Activated T-cell treated with anti-CD3 and anti-CD28 coated beads, Interleukin-2, amount 50 U/mL, for 24 hours (primary cell): ENCODE data around the gene ZNF660.
A peak's percentile ranks its signal among the peaks of the same experiment; 100 is the strongest.
"Not testable (repeated sequence)": the region's sequence is repeated elsewhere in the genome, so short reads cannot be mapped to it uniquely, and the experiment has no call there.

Experiments
- DNase-seq: peaks from one replicate; pipeline ENCODE4 v3.0.0-alpha.2; 2020
- H3K27ac Mint-ChIP-seq: 2 replicates; pipeline ENCODE4 v1.8.0; 2020; ENCODE audit warnings: mild to moderate bottlenecking, mixed read lengths
- H3K27me3 Mint-ChIP-seq: 2 replicates; pipeline ENCODE4 v1.8.0; 2020; ENCODE audit warnings: mixed read lengths
- H3K36me3 Mint-ChIP-seq: 2 replicates; pipeline ENCODE4 v1.8.0; 2020; ENCODE audit warnings: low read depth, mixed read lengths
- H3K4me1 Mint-ChIP-seq: 2 replicates; pipeline ENCODE4 v1.8.0; 2020; ENCODE audit warnings: low read depth, mixed read lengths
- H3K4me3 Mint-ChIP-seq: 2 replicates; pipeline ENCODE4 v1.8.0; 2020; ENCODE audit warnings: mild to moderate bottlenecking, moderate library complexity, mixed read lengths
- H3K9me3 Mint-ChIP-seq: 2 replicates; pipeline ENCODE4 v1.8.0; 2020; ENCODE audit warnings: mixed read lengths

The ZNF660 gene

GRCh38 chr3:44584646-44585501, at the start of gene ZNF660:
Gene ZNF660 (plus strand): TSS chr3:44584964. CDS start chr3:44594194, 9,230 bp downstream.
- peaks cover 14% of the 10 kb centered on the region for H3K36me3 Mint-ChIP-seq
- H3K4me1 Mint-ChIP-seq, result peaks cover 11% of the 10 kb centered on the region
- H3K4me3 Mint-ChIP-seq, result peak within 1 kb of the TSS; percentile 59
- peaks cover 64% of the 10 kb centered on the region for H3K27me3 Mint-ChIP-seq
- H3K9me3 Mint-ChIP-seq, result peaks cover 24% of the 10 kb centered on the region
- peak within 1 kb of the TSS; percentile 7 for H3K27ac Mint-ChIP-seq
- peak; percentile 29 for DNase-seq

DNA sequence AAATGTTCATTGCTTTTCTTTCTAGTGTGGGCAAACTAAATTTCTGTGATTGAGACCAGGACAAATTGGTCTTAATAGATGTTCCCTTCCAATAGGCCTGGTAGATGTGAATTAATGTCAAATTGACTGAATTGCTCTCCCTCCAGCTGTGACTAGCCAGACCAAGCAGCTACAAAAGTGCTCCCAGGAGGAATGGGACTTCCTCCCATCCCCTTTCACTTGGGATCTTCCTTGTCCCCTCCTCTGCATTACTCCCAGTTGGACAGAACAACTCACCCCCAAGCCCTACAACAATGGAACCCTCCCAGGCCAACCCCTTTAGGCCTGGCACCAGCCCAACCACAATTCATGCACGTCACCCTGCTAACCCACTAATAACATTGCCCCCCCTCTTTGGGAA, 49.4 kb upstream of the ZNF660 start:
- peaks cover 1% of the 10 kb centered on the region for H3K4me1 Mint-ChIP-seq
- no peaks in the 10 kb centered on the region for H3K36me3 Mint-ChIP-seq
- no peak overlapping the region for H3K4me3 Mint-ChIP-seq
- no peak overlapping the region for H3K27ac Mint-ChIP-seq
- peaks cover 51% of the 10 kb centered on the region for H3K27me3 Mint-ChIP-seq
- H3K9me3 Mint-ChIP-seq, result no peaks in the 10 kb centered on the region
- DNase-seq, result no peak

GRCh38 chr3:44544811-44545210, 40.0 kb upstream of the ZNF660 start:
- H3K27me3 Mint-ChIP-seq, result peaks cover 14% of the 10 kb centered on the region
- not testable (repeated sequence) for DNase-seq, H3K27ac Mint-ChIP-seq, H3K4me1 Mint-ChIP-seq, H3K36me3 Mint-ChIP-seq, H3K9me3 Mint-ChIP-seq, H3K4me3 Mint-ChIP-seq

GRCh38 chr3:44554626-44555592, 29.9 kb upstream of the ZNF660 start, which contains the start of gene ZKSCAN7:
Gene ZKSCAN7 (plus strand): TSS chr3:44555193. CDS start chr3:44557048, 1,855 bp downstream.
- peak within 1 kb of the TSS; percentile 87 for H3K4me3 Mint-ChIP-seq
- H3K27ac Mint-ChIP-seq, result peak within 1 kb of the TSS; percentile 91
- H3K36me3 Mint-ChIP-seq, result peaks cover 50% of the 10 kb centered on the region
- DNase-seq, result peak; percentile 80
- H3K9me3 Mint-ChIP-seq, result peaks cover 4% of the 10 kb centered on the region
- H3K27me3 Mint-ChIP-seq, result peaks cover 10% of the 10 kb centered on the region
- peaks cover 19% of the 10 kb centered on the region for H3K4me1 Mint-ChIP-seq

GRCh38 chr3:44555723-44556122, 29.0 kb upstream of the ZNF660 start:
- H3K27me3 Mint-ChIP-seq, result peaks cover 5% of the 10 kb centered on the region
- H3K27ac Mint-ChIP-seq, result peak overlapping the region; percentile 91
- peaks cover 57% of the 10 kb centered on the region for H3K36me3 Mint-ChIP-seq
- no peak for DNase-seq
- peaks cover 4% of the 10 kb centered on the region for H3K9me3 Mint-ChIP-seq
- peak overlapping the region; percentile 87 for H3K4me3 Mint-ChIP-seq
- H3K4me1 Mint-ChIP-seq, result peaks cover 19% of the 10 kb centered on the region

DNA sequence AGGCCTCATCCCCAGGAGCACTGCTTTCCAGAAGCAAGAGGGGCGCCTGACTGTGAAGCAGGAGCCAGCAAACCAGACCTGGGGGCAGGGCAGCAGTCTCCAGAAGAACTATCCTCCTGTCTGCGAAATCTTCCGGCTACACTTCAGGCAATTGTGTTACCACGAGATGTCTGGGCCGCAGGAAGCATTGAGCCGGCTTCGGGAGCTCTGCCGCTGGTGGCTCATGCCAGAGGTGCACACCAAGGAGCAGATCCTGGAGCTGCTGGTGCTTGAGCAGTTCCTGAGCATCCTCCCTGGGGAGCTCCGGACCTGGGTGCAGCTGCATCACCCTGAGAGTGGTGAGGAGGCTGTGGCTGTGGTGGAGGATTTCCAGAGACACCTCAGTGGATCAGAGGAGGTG, 27.7 kb upstream of the ZNF660 start:
- H3K9me3 Mint-ChIP-seq, result peaks cover 11% of the 10 kb centered on the region
- H3K4me3 Mint-ChIP-seq, result no peak overlapping the region
- peaks cover 70% of the 10 kb centered on the region for H3K36me3 Mint-ChIP-seq

DNA sequence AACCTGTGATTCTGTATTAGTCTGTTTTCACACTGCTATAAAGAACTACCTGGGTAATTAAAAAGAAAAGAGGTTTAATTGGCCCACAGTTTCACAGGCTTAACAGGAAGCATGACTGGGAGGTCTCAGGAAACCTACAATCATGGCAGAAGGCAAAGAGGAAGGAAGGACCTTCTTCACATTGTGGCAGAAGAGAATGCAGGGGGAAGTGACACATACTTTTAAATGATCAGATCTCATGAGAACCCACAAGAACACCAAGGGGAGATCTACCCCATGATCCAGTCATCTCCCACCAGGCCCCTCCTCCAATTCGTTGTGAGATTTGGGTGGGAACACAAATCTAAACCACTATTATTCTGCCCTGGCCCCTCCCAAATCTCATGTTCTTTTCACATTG, 23.7 kb upstream of the ZNF660 start:
- peaks cover 13% of the 10 kb centered on the region for H3K9me3 Mint-ChIP-seq
- no peak overlapping the region for H3K4me3 Mint-ChIP-seq
- H3K36me3 Mint-ChIP-seq, result peaks cover 91% of the 10 kb centered on the region

More for the DNA sequence above, 27.7 kb upstream of the ZNF660 start:
- H3K4me1 Mint-ChIP-seq, result peaks cover 19% of the 10 kb centered on the region
- no peak overlapping the region for H3K27ac Mint-ChIP-seq
- H3K27me3 Mint-ChIP-seq, result no peaks in the 10 kb centered on the region
- DNase-seq, result no peak

GRCh38 chr3:44562147-44562546, 22.6 kb upstream of the ZNF660 start:
- no peaks in the 10 kb centered on the region for H3K27me3 Mint-ChIP-seq
- DNase-seq, result no peak
- no peaks in the 10 kb centered on the region for H3K4me1 Mint-ChIP-seq
- H3K4me3 Mint-ChIP-seq, result no peak overlapping the region
- H3K27ac Mint-ChIP-seq, result no peak overlapping the region
- peaks cover 15% of the 10 kb centered on the region for H3K9me3 Mint-ChIP-seq
- H3K36me3 Mint-ChIP-seq, result peaks cover 91% of the 10 kb centered on the region

More for the DNA sequence above, 23.7 kb upstream of the ZNF660 start:
- H3K4me1 Mint-ChIP-seq, result peaks cover 5% of the 10 kb centered on the region
- DNase-seq, result no peak
- H3K27me3 Mint-ChIP-seq, result no peaks in the 10 kb centered on the region
- H3K27ac Mint-ChIP-seq, result no peak overlapping the region

DNA sequence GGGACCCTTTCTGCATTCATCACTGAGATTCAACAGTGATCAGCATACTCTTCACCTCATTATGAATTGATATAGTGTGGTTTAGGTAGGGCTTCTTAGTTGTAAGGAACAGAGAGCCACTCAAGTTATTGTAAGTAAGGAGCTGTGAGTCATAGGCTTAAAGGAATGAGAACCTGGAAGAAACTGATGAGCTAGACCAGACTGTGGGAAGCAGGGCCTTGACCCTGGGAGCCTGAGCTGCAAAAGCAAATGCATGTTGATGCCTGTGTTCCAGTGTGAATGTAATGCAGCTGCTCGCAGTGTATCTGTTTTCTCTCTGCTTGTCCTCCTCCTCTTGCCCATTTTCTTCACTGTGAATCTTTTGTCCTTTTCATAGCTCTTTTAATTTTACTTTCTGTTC, 16.2 kb upstream of the ZNF660 start:
- Mint-ChIP-seq H3K36me3 (peaks cover 92% of the 10 kb centered on the region), H3K4me3 (no peak overlapping the region), H3K27ac (no peak overlapping the region), H3K4me1 (no peaks in the 10 kb centered on the region), H3K27me3 (no peaks in the 10 kb centered on the region), H3K9me3 (peaks cover 56% of the 10 kb centered on the region)
- no peak for DNase-seq

DNA sequence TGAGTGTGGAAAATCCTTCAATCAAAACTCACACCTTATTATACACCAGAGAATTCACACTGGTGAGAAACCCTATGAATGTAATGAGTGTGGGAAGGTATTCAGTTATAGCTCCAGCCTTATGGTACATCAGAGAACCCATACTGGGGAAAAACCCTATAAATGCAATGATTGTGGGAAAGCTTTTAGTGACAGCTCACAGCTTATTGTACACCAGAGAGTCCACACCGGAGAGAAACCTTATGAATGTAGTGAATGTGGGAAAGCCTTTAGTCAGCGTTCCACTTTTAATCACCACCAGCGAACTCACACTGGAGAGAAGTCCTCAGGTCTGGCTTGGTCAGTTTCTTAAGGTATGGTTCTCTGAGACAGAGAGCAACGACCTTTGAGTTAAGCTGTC, 13.7 kb upstream of the ZNF660 start:
- peaks cover 73% of the 10 kb centered on the region for H3K36me3 Mint-ChIP-seq
- no peaks in the 10 kb centered on the region for H3K4me1 Mint-ChIP-seq
- H3K27me3 Mint-ChIP-seq, result no peaks in the 10 kb centered on the region
- no peak for DNase-seq
- no peak overlapping the region for H3K27ac Mint-ChIP-seq
- no peak overlapping the region for H3K4me3 Mint-ChIP-seq
- H3K9me3 Mint-ChIP-seq, result peaks cover 57% of the 10 kb centered on the region

- Mint-ChIP-seq H3K9me3 (peaks cover 39% of the 10 kb centered on the region), H3K36me3 (peaks cover 60% of the 10 kb centered on the region), H3K4me1 (no peaks in the 10 kb centered on the region), H3K27ac (no peak overlapping the region), H3K27me3 (peaks cover under 1% of the 10 kb centered on the region), H3K4me3 (no peak overlapping the region)
- DNase-seq, result no peak
Measured at GRCh38 chr3:44576613-44577012, 8.2 kb upstream of the ZNF660 start.

GRCh38 chr3:44577354-44577952, 7.3 kb upstream of the ZNF660 start:
- Mint-ChIP-seq H3K36me3 (peaks cover 53% of the 10 kb centered on the region), H3K9me3 (peaks cover 43% of the 10 kb centered on the region)
- not testable (repeated sequence) for DNase-seq, H3K4me3 Mint-ChIP-seq, H3K27ac Mint-ChIP-seq, H3K4me1 Mint-ChIP-seq, H3K27me3 Mint-ChIP-seq

DNA sequence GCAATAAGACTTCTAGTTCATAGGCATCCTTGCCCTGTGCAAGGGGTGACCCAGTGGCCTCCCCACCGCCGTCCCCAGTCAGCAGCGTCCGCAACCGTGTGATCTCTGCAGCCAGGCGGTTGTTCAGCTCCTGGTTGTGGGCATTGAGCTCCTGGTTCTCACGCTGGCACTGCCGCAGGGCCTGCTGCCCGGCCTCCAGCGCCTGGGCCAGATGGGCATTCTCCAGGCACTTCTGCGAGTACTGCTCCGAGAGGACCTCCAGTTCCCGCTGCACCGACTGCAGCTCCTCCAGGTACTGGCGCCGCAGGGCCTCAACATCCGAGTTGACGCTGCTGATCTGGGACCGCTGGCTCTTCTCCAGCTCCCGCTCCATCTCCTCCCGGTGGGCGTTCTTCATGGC, 6.4 kb upstream of the ZNF660 start:
- not testable (repeated sequence) for DNase-seq, H3K27me3 Mint-ChIP-seq, H3K4me1 Mint-ChIP-seq, H3K4me3 Mint-ChIP-seq, H3K27ac Mint-ChIP-seq
- Mint-ChIP-seq H3K36me3 (peaks cover 47% of the 10 kb centered on the region), H3K9me3 (peaks cover 39% of the 10 kb centered on the region)

- peaks cover 17% of the 10 kb centered on the region for H3K27me3 Mint-ChIP-seq
- not testable (repeated sequence) for H3K4me1 Mint-ChIP-seq, H3K4me3 Mint-ChIP-seq, DNase-seq, H3K27ac Mint-ChIP-seq
- H3K9me3 Mint-ChIP-seq, result peaks cover 44% of the 10 kb centered on the region
- peaks cover 49% of the 10 kb centered on the region for H3K36me3 Mint-ChIP-seq
Measured at GRCh38 chr3:44578924-44579515, 5.7 kb upstream of the ZNF660 start.
